Neural progenitor cell (in vitro differentiated cells): Measurements from ENCODE around the gene ARHGEF12.

Source experiments
- EZH2 ChIP-seq: fragments of 200-600 bp; sonication (generic); IDR thresholded peaks from 2 replicates; pipeline ENCODE4 v1.6.1; 2017; ENCODE audit warnings: antibody characterized with exemption, mild to moderate bottlenecking, moderate library complexity
- EZH2phosphoT487 ChIP-seq: fragments of 200-600 bp; sonication (generic); IDR thresholded peaks from 2 replicates; pipeline ENCODE4 v1.6.1; 2017; ENCODE audit warnings: antibody characterized with exemption
- TF ChIP-seq, protein P1 (sequence below): fragments of 200-600 bp; sonication (generic); IDR thresholded peaks from 2 replicates; pipeline ENCODE4 v1.5.1; 2017; ENCODE audit warnings: antibody characterized with exemption, mild to moderate bottlenecking

DNA sequence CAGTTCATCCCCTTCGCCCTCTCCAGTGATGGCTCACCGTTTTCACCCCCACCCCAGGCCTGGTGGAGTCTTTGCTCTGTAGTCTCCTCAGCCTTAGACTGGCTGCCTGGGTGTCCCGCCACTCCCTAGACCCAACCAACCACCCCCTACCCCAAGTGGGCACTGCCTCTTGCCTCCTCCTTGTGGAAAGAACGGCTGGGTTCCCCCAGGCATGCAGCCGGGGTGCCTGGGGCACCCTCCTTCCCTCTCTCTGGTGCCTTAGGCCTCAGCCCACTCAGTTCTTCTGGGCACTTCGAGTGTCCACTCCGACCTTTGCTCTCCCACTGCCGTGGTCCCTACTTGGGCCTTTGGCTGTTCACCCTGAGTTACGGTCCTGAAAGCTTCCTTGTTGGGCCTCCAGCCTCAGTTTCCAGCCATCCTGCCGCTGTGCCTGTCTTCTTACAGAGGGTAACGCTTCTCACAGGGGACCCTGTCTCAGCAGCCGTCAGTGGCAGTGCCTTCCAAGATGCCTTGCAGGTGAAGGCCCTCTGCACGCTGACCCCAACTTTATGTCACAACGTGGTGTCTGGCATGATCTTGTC lies 178.4 kb downstream of the ARHGEF12 start:
- TF ChIP-seq, protein P1, sequence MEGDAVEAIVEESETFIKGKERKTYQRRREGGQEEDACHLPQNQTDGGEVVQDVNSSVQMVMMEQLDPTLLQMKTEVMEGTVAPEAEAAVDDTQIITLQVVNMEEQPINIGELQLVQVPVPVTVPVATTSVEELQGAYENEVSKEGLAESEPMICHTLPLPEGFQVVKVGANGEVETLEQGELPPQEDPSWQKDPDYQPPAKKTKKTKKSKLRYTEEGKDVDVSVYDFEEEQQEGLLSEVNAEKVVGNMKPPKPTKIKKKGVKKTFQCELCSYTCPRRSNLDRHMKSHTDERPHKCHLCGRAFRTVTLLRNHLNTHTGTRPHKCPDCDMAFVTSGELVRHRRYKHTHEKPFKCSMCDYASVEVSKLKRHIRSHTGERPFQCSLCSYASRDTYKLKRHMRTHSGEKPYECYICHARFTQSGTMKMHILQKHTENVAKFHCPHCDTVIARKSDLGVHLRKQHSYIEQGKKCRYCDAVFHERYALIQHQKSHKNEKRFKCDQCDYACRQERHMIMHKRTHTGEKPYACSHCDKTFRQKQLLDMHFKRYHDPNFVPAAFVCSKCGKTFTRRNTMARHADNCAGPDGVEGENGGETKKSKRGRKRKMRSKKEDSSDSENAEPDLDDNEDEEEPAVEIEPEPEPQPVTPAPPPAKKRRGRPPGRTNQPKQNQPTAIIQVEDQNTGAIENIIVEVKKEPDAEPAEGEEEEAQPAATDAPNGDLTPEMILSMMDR, result no peak
- TF ChIP-seq EZH2phosphoT487, result no peak
- TF ChIP-seq EZH2, result no peak
